GM13977 (cell line): Measurements from ENCODE around the gene SCLT1.

ENCODE experiments used
- DNase-seq: peaks from one replicate; pipeline ENCODE4 v3.0.0; 2012; ENCODE audit warnings: low spot score
- CTCF ChIP-seq: IDR thresholded peaks from 2 replicates; pipeline ENCODE4 v1.5.1; 2012; ENCODE audit warnings: mild to moderate bottlenecking, control low read depth; ENCODE audit not compliant: insufficient read depth; ENCODE audit errors: extremely low read depth, missing control alignments
- in situ Hi-C: fragments of 300-500 bp; cut with MboI; formaldehyde crosslinking; loops from one replicate; pipeline ENCODE4 v1.12.0; 2022; ENCODE audit warnings: low sequenced_read_pairs, low pct_unique_long_range_greater_than_20kb, mixed read lengths, inconsistent platforms; ENCODE audit not compliant: unreplicated experiment

SCLT1 gene

GRCh38 chr4:128930051-128930450 is 163.3 kb downstream of the SCLT1 start:
- no peak for DNase-seq
- in situ Hi-C loops: no loop called here

GRCh38 chr4:128924951-128925350 is 168.4 kb downstream of the SCLT1 start:
- no peak for DNase-seq
- in situ Hi-C loops: no loop called here
- no peak for TF ChIP-seq CTCF

More at GRCh38 chr4:128930051-128930450, 163.3 kb downstream of the SCLT1 start:
- TF ChIP-seq CTCF: no peak

GRCh38 chr4:128921954-128922353 is 171.4 kb downstream of the SCLT1 start:
- TF ChIP-seq CTCF: no peak
- in situ Hi-C loops: no loop called here
- DNase-seq: no peak

DNA sequence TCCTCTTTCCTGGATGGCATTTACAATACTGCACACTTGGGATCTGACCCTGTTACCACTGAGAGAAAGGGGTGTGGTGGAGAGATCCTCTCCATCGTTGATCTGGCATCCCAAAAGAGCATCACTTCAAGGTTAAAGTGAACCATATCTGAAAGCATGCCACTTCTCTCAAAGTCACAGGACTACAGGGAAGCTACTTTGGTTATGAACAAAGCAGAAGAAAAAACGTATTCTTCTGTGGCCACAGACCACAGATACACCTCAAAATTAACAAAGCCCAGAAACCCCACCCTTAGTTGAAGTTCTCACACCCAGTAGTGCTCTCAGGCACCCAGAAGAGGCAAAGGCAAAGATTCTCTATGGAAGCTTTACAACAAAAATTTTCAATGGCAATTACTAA is 175.6 kb downstream of the SCLT1 start:
- in situ Hi-C loops: no loop called here
- DNase-seq: peak; percentile 18

DNA sequence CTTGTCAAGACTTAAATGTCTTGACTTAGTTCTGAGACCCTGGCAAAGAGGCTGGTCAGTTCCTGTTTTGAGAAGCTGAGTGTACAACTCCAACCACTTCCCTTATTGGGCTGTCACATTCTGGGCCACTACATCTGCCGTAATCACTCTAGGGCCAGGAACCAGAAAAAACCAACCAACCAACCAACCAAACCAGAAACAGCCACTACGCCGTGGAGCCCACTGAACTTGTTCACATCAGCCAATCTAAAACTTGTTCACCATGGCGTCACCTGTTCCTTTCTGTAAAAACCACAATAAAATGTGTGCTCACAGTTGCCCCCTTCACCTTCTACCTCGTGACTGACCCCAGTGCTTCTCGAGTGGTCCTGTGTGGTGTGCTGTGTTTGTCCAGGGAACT is 176.5 kb downstream of the SCLT1 start:
- no peak for TF ChIP-seq CTCF
- in situ Hi-C loops: no loop called here
- DNase-seq: no peak

More for the DNA sequence above, 175.6 kb downstream of the SCLT1 start:
- TF ChIP-seq CTCF: no peak

GRCh38 chr4:128915544-128915943 is 177.8 kb downstream of the SCLT1 start:
- no peak for TF ChIP-seq CTCF
- no peak for DNase-seq
- in situ Hi-C loops: no loop called here

DNA sequence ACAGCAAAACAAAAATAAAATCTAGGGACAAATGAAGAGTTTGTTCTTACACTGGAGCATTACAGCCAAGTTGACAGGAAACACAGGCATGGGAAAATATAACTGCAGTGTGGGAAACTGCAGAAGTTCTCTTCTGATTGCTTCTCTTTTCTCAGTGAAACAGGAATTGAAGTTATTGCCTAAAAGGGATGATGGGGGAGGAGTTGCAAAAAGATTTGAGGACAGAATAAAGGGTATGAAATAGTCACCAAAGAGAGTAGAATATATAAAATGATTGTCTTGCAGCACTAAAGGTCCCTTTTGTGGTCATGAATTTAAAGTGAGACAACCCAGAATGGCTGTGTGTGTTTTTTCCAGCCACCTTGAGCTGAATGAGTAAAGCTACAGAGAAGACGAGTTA is 180.1 kb downstream of the SCLT1 start:
- in situ Hi-C loops: no loop called here
- DNase-seq: peak; percentile 9
- no peak for TF ChIP-seq CTCF
